ENCODE results near the gene DDX27. TPM values are rescaled to one million over a fixed set of nuclear protein-coding genes. Genes with fewer than 3 reads are reported as not detected.
A peak's percentile ranks its signal among the peaks of the same experiment; 100 is the strongest.

DDX27 gene
- total and polyA plus RNA-seq, 2 of the 13 experiments (the other 11 are each of a cell fraction or from before 2014, with no cell fraction given): 42.6 to 72.8 TPM

GRCh38 chr20:49287555-49288249 is 68.5 kb downstream of the DDX27 start (continued):
- TF ChIP-seq ZBTB40 (IDR thresholded peaks at IDR 0.05): no peak
- TF ChIP-seq ZBTB40 (CRISPR knock-in tag; IDR thresholded peaks at IDR 0.05): no peak
- no peak for TF ChIP-seq STAG1 (CRISPR knock-in tag; IDR thresholded peaks at IDR 0.05)
- TF ChIP-seq RBM22 (optimal IDR thresholded peaks at IDR 0.05; ENCODE audit: low read length): peak; percentile 99
- TF ChIP-seq DRAP1 (CRISPR knock-in tag; IDR thresholded peaks at IDR 0.05): no peak
- no peak for TF ChIP-seq GRHL1 (CRISPR knock-in tag; conservative IDR thresholded peaks at IDR 0.05)
- no peak for TF ChIP-seq SNRNP70 (IDR thresholded peaks at IDR 0.05; ENCODE audit: low read depth, low read length)
- no peak for TF ChIP-seq ZNF629 (CRISPR knock-in tag; conservative IDR thresholded peaks at IDR 0.05)
- 0 out of 2 replicates have a peak, but pooled peaks have one; percentile 2 for TF ChIP-seq HOXA5 (CRISPR knock-in tag; IDR thresholded peaks at IDR 0.05)
- no peak for TF ChIP-seq ELK4 (CRISPR knock-in tag; IDR thresholded peaks at IDR 0.05; ENCODE audit: borderline replicate concordance)
- TF ChIP-seq EEA1 (CRISPR knock-in tag; IDR thresholded peaks at IDR 0.05; ENCODE audit: borderline replicate concordance): no peak
- no peak for TF ChIP-seq MBNL3 (CRISPR knock-in tag; conservative IDR thresholded peaks at IDR 0.05)
- TF ChIP-seq ZBTB14 (CRISPR knock-in tag; IDR thresholded peaks at IDR 0.05): no peak
- TF ChIP-seq REXO4 (CRISPR knock-in tag; IDR thresholded peaks at IDR 0.05; ENCODE audit: borderline replicate concordance): no peak
- no peak for TF ChIP-seq RFXAP (CRISPR knock-in tag; IDR thresholded peaks at IDR 0.05; ENCODE audit: borderline replicate concordance)
- no peak for TF ChIP-seq ZNF337 (CRISPR knock-in tag; IDR thresholded peaks at IDR 0.05; ENCODE audit: borderline replicate concordance, low read depth)
